GM18499 (cell line): ENCODE data around the gene DNAJC19.

Experiments
- ATAC-seq: cut with Tn5 transposase; IDR thresholded peaks from one replicate; pipeline ENCODE4 v1.9.1; 2021; ENCODE audit warnings: moderate number of reproducible peaks; ENCODE audit not compliant: insufficient read depth, unreplicated experiment

DNAJC19 gene

DNA sequence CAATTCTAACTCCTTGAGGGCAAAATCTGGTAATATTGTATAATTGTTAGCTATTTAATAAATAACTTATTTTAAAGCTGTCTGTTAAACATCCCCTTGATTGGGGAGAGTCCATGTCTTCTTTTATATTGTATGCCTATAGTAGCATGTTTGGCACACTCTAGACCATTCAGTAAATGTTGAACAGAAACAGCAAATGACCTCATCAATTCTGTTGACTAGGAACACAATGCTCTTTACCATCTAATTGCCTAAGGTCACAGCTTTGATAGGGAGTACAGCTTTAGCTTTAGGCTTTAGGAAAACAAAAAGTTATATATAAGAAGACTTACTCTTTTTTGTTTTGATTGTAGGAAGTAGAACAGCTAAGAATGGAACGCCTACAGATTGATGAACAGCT, 27.0 kb downstream of the DNAJC19 start:
- ATAC-seq, result no peak

- no peak for ATAC-seq
Observed at GRCh38 chr3:180961552-180961951, 28.0 kb downstream of the DNAJC19 start.

GRCh38 chr3:180961087-180961486, 28.4 kb downstream of the DNAJC19 start:
- no peak for ATAC-seq

DNA sequence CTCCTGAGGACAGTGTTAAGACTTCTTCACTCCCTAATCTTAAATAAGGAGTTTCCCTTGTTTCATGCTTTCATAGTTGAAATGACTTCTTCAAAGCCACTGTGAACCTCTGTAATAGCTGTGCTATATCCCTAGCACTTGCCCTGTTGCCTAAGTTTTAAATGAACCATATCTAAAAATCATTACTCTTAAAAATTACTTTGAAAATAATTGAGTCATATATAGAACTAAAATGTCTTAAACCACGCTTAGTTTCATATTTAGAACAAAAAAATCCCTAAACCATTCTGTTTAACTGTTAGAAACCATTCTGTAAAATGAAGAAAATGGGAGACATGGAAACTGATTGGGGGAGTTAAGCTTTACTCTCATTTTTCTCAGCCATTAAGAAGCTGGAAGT, 29.8 kb downstream of the DNAJC19 start:
- no peak for ATAC-seq

DNA sequence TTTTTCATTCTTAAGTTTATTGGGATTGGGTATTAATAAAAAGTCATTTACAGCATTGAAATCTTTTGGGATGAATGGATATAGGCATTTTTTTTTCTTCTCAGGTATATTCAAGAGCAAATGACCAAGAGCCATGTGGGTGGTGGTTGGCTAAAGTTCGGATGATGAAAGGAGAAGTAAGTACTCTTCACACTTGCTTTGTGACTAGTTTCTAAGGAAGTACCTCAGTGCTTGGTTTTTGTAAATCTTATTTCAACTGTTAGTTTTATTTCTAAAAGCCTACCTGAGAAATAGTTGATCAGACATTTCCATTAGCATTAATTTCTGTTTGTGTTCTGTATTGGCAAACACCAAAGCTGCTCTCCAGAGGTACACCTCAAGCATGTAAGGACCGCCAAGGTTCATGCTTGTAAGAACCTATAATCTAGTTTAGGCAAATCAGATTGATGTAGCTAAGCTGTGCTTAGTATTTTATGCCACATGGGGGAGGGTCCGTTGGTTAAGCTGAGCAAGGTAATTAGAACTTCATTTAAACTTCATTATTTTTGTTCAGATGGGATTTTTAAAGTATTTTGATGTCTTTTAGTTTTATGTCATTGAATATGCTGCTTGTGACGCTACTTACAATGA, 41.7 kb downstream of the DNAJC19 start:
- ATAC-seq, result no peak

- no peak for ATAC-seq
Observed at GRCh38 chr3:180940826-180941225, 48.7 kb downstream of the DNAJC19 start.

GRCh38 chr3:180934638-180935037, 54.9 kb downstream of the DNAJC19 start:
- no peak for ATAC-seq
